ENCODE data around the gene HDAC7.

Gene HDAC7

DNA sequence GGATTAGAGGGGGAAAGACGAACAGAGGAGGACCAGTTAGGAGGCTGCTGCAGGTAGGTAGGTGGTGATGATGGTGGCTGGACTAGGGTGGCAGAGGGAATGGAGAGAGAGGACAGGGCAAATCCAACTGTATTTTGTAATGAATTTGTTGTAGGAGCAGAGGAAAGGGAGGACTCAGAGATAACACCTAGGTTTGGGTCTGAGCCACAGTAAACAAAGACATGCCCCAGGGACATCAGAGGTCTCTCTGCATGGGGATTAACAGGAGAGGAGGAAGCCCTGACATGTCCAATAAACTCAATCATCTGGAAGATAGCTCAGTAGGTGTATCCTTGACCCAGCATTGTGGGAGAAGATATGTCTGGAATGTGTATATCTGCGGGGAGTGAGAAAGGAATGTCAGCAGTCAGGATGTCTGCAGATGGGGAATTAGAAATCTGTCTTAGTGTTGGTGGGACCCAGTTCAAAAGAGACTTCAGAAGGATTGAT, 51.3 kb downstream of the HDAC7 start:
- DNase-seq: no peak

DNA sequence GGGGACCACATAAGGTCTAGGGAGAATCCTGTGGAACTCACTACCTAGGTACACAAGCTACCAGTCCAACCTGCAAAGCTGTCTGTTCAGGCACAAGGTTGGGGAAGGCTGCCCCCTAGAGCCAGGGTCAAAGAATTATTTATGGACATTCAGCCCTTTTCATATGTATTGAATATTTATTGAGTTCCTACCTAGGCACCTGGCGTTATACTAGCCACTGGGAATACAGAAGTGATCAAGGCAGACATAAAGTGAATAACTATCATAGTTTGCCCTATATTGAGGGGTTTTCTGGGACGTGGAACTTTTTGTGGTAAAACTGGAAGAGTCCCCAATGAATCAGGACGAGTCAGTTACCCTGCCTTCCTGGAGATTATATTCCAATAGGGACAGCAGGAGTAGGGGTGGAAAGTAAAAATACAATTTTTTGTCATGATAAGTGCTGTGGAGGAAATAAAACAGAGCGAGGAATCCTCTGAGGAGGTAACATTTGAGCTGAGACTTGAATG, 52.4 kb downstream of the HDAC7 start:
- DNase-seq: peak in 22 of 58 donors; percentile 6 to 62 (median 33)

DNA sequence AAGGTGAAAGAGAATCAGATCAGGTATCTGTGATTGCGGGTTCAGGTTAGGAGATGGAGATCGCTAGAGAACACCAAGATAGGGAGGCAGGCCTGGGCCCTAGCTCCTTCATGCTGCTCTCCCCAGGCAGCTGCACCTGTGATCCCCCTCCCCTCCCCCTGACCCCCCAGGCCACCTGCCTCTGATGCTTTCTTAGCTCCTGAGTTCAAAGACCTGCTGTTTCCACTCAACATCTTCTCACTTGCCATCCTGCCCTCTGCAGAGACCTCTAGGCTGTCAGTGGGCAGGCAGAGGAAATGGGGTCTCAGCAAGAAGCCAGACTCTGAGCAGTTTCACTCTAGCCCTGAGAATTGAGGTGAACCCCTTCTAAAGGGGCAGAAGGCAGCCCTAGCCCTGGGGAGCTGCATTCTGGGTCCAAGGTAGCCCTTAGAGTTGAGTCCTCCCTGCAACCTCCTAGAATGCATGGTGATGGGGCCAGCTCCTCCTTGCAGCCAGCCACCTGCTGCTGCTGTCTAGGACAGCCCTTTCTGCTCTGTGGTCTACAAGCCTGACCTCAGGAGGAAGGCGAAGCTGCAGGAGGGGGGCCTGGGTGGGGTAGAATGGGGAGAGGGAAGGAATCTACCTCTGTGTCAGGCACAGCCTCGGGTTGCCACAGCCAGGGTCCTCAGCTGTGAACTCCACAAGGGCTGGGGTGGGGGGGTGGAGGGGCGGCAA, 53.0 kb downstream of the HDAC7 start:
- no peak for DNase-seq

DNA sequence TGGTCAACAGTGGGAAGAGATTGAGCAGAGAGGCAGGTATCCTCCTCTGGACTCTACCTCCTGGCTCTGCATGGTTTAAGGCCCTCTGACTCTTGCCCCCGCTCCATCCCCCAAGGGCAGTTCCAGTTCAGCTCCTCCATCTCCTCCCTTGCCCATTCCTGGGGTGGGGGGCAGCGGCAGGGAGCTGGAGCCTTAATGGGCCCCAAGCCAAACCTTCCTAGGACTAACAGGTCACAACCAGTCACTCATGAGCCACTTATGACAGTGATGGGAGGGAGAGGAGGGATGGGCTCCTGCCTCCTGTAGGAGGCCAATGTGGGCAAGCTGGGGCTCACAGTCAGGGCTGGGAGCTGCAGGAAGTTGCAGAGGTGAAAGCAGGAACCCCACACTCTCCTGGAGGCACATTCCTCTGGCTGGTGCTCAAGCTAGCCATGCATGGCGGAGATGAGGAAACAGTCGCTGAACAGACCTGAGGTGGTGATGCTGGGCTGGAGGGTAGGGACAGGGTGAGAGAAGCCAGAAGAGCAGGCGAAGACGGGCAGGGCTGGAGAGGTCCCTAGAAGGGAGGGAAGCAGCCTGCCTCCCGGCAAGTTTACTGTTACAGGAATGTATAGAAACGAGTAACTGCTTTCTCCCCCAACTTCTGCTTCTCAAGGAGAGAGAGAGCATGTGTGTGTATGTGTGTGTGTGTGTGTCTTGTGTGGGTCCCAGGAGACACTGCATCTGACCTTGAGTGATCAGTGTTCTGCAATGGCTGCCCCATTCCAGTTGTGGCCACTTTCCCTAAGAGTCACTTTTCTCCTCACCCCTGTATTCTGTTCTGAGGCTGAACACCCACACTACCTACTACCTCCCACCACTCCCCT, 56.0 kb downstream of the HDAC7 start:
- DNase-seq: no peak

DNA sequence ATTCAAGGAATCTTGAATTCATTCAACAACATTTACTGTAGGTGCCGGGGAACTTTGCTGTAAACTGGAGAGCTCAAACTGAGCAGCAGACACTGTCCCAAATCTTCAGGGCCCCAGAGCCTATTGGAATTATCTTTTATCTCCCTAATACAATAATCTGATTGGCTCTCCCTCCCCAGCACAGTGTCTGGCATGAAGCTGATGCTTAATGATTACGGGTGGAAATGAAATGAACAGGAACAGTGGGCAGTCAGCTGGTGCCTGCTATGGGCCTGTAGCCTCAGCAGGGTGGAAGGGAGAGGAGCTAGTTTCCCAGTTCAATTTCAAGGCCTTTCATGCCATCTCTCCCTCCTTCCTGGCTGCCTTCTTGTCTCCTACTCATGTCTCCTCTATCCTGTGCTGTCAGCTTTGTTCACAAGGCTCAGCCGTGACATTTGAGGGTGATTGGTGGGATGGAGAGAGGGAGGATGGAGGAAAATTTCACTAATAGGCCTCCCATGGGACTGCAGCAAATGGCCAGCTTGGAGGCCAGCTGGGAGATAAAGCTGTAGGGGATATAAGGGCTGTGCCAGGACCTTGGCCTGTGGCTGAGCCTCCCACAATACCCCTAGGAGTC, 56.7 kb downstream of the HDAC7 start:
- no peak for DNase-seq

DNA sequence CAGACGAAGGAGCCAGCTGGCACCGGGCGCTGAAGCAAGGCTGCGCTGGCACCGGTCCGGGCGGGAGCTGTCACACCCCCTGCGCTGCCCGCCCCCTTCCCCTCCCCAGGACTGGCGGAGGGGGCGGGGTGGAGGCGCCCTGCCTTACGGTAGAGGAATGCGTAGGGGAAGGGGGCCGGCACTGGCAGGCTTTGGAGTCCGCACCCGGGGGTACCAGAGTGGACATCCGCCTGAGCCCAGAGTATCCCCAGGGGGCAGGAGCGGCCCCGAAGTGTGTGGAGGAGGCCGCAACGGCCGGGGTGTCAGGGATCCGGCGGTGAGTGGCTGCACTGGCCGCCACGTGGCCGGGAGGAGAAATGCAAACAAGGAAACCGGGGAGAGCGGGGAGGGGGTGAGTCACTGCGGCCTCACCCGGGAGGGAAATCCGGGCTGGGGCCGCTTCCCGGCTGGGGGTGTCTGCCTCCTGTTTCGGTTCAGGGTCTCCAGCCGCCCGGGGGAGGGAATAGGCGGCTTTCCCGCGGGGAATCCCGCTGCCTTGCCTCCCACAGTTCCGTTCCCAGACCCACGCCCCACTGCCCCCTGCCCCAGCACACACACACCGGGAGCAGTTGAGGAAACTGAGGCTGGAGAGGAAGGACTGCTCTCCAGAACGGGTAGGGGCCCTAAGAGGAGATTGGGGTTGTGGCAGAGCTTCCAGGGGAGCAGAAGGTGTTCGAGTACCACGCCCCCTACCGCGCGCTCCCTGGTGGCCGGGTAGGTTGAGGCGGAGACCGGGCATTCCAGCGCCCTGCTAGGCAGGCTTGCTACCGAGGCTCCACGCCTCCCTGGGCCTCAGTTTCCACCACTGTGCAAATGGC, 60.6 kb downstream of the HDAC7 start, which contains the start of gene RAPGEF3:
Gene RAPGEF3, minus strand, starts transcription at position 47 of the 857 bp plus-strand sequence. CDS start 324 bp downstream, outside the sequence.
- peak; percentile 64 to 99 (median 92) for DNase-seq

DNA sequence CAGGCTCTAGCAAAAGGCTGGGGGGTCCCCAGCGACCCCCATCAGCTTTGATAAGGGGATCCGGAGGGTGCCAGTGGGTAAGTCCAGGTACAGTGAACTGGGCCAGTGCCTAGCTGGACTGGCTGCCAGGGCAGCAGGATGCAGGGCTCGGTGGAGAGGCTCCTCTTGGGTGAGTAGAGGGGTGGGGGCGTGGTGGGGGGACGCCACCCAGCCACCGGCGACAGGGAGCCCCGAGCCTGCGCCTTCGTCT, 61.2 kb downstream of the HDAC7 start:
- DNase-seq: peak in 1 of 58 donors; percentile 60

DNA sequence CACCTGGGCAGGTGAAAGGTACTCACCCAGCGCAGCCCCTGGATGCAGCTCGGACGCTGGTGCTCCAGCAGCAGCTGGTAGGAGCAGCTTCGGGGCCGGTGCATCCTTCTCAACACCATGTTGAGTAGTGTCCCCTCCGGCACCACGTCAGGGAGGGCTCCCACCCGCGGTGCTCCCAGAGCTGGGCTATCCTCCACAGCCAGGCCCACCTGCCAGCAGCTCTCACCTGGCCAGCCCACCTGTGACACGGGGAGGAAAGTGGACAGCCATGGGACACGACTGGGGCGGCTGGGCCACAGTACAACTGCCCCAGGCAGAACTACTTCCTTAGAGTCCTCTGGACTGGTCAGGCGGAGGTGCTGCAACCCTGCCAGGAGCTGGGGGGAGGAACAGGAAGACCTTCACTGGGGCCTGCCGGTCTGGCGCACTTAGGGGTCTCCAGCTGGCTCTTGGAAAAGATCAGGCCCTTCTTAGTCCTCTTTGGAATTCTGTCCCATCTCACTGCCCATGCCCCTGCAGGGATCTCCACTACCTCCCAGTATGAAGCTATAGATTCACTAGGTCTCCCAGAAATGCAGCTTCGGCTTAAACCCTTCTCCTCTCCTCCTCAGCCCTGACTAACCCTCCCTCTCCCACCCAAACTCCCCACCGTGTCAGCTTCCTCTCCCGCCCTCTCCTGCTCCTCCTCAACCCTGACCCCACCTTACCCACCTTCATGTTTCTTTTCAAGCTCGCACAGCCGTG, 61.7 kb downstream of the HDAC7 start:
- DNase-seq: peak in 30 of 58 donors; percentile 20 to 75 (median 43)

DNA sequence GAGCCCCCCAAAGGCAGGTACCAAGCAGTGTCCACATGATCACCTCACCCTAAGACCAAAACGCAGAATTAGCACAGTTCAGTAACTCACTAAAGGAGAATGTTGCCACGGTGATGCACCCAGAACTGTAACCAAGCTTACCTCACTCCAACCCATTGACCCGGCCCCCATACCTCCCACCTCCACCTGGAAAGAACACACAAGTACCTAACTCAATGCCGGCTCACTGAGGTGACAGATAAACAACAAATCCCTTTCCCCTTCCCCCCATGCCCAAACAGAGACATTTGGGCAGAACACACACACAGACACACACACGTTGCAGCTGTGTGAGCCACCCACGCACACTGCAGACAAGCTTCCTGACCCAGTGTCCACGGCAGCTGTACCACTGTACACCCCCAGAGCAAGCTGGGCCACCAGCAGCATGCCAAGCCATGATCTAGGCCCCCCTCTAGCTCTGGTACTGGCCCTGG, 62.3 kb downstream of the HDAC7 start:
- DNase-seq: peak in 7 of 58 donors; percentile 14 to 66 (median 51)

DNA sequence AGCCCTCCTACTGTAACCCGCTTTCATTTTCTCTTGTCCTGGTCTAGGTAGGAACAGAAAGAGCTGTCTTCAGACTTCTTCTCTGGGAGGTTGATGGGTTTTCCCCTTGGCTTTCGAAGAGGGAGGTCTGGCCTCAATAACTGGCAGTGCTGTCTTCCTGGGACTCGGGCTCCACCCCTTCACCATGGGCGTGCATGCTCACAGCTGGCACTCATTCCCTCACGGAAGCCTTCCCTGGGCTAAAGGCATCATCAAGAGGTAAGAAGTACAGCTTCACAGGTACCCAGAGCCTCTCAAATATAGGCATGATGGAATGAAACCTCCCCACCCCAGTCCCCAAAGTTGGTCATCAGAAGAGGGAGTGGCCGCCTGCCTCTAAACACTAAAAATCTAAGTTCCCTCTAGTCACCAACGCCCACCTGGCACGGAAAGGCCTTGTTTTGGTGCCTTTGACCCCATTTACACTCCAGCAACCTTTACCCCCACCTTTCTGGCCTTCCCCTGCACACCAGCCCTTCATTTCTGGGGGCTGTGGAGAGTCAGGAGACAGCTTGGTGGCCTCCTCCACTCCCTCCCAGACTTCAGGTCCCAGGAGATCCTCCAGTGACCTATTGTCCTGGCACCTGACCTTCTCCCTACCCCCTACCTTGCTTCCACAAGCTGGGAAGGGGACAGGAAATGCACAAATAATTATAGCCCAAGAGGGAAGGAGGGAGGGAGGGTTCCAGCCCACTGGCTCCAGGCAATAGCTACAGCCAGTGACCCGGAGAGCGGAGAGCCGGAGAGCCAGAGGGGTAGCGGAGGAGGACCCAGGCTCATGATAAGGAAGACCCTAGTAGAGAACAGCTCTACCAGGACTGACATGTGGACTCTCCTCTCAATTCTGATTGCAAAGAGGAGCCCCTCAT, 63.8 kb downstream of the HDAC7 start:
- peak in 9 of 58 donors; percentile 9 to 35 (median 22) for DNase-seq

DNA sequence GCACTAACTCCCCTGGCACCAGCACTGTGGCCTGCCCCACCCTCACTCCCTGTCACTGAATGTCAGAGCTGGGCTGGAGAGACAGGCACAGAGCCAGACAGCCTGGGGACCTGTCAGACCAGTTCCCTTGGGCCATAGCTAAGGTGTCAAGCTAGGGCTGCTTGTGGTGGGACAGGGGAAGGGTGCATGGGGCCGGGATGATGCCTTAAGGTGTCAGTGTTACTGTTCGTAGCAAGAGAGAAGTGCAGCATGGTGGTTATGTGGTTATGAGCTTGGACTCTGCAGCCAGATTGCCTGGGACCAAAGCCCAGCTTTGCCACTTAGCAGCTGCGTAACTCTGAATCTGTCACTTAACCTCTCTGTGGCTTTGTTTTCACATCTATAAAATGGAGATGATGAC, 64.8 kb downstream of the HDAC7 start:
- peak in 8 of 58 donors; percentile 11 to 51 (median 23) for DNase-seq

DNA sequence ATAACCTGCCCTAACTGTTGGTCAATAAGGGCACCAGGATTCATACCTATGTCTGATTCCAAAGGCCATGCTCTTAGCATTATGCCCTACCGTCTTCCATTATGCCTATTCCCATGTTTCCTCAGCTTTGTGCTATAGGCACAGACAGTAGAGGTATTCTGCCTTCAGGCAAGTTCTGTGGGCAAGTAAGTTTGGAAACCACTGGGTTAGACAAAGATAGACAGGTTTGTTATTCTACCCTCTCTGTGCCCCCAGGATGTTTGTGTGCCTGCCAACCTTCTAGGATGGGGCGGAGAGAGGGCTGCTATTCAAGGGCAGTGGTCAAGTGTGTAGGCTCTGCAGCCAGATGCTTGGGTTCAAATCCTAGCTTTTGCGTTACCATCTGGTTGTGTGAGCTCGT, 65.6 kb downstream of the HDAC7 start:
- no peak for DNase-seq

DNA sequence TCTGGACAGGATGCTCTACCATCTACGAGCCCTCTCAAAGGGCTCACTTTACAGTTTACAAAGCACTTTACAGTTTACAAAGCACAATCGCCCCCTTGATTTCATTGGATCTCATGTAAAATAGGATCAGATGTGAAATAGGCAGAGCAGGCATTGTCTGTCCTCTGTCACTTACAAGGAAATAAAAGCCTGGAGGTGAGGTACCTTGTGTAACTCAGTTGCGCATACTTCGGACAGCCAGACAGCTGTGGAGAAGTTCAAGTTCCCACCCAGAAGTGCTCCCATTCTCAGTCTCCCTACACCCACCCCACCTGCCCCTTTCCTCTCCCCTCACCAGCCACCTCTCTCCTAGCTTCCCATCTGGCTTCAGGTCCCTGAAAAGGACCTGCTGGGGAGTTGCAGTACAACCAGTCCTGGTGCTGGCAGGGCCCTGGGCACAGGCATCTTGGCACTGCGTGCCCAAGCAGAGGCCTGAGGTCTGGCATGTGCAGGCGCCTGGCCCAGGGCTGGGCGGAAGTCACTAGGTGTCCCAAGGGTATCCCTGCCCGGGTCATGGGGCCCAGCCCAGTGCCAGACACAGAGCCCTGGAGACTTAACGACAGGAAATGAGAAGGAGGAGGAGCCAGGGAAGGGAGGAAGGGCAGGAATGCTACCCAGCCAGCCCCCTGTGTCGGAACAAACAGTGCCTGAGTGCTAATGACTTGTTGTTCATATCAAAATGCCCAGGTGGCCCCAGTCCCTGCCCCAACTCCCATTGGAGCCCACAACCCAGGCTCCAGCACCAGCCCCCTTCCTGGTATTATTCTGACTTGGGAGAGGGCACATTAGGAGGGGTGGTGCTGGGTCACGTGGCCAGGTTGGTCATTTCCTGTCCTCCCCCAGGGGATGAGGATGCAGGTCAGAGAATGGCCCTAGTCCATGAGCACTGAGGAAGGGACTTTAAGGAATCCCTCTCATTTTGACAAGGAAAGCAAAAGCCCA, 66.4 kb downstream of the HDAC7 start:
- DNase-seq: peak in 40 of 58 donors; percentile 15 to 73 (median 40)

DNA sequence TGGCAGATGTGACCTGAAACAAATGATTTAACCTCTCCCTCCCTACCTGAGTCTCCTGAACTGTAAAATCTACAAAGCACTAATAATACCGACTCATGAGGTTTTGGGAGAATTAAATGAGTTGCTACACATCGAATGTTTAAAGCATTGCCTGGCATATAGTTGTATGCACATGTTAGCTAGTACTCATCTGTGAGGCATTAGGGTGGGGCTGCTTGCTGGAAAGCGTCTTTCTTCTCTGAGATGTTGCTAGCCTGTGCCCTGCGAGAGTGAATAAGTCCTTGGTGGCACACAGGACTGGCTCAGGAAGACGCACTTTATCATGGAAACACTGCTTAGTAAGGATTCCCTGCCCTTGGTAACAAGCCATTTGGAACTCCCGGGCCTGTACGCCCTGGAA, 67.2 kb downstream of the HDAC7 start:
- no peak for DNase-seq

DNA sequence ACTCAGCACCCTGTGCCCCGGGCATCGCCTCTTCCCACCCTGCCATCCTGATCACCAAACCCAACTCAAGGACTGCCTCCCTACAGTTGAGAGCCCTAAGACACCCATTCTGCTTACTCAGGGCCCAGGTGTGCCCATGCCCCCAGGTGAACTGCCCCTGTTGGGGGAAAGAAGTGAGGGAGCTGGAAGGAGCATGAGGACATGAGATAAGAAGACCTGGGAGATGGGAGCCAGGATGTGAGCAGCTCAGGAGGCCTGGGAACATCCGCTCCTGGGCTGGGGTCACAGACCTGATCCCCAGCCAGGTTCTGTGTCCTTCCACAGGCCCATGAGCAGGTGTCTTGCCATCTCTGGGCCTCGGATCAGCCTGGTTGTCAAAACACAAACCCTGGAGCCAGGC, 67.6 kb downstream of the HDAC7 start:
- no peak for DNase-seq

DNA sequence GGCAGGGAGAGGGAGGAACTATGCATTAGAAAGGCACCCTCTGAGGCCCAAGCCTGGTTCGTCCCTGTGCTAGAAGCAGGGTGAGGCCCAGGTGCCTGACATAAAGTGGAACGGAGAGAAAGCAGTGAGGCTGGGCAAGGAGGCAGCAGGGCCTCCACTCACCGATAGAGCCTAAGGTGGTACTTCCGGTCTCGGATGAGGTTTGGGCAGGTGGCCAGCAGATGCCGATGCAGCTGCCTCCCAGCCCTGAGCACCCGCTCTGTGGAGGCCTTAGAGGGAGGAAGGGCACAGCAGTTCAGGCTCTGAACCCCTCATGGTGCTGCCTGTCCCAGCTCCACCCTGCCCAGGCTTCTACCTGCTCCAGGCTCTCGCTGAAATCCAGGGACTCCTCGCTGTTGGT, 68.1 kb downstream of the HDAC7 start:
- no peak for DNase-seq

DNA sequence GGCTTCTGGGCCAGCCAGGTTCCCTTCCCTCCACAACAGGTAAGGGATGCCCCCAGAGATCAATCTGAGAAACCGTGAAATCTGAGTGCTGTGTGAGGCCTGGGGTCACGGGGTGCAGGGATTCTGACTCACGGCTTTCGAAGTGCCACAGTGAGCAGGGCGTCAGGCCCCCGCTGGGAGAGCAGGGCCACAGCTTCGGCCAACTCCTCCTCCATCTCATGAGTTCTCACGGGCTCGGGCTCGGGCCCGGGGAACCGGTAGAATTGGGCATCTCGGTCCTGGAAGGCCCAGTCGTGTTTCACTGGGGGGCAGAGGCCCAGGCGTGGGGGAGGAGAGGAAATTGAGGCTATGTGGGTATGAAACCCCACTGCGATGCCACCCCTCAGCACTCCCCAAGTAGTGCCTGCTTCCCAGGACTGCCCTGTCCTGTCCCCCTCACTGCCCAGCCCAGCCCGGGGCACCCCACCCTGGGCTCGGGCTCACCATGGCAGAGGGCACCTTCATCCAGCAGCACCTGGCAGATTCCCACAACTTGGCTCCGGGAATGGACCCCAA, 68.7 kb downstream of the HDAC7 start:
- DNase-seq: no peak

Data from anterior cingulate cortex (tissue), 58 donors.